ENCODE measurements around the gene NRROS. TPM values are rescaled to one million over a fixed set of nuclear protein-coding genes. Genes with fewer than 3 reads are reported as not detected.

The NRROS gene
- total RNA-seq, 1 donor from 2014 or later = 2.4 TPM

GRCh38 chr3:196643201-196643749 is 3.8 kb downstream of the NRROS start:
- intact Hi-C loops (cut with DNase I) = no loop called here
- ATAC-seq (ENCODE audit: poor library complexity) (no peak), DNase-seq (no peak)

- intact Hi-C loops (cut with DNase I) = no loop called here
Observed at GRCh38 chr3:196643761-196644160, 4.3 kb downstream of the NRROS start.

GRCh38 chr3:196645096-196645495 is 5.6 kb downstream of the NRROS start:
- ATAC-seq (ENCODE audit: poor library complexity) (no peak), DNase-seq (no peak)
- intact Hi-C loops (cut with DNase I) = no loop called here

More at GRCh38 chr3:196643761-196644160, 4.3 kb downstream of the NRROS start:
- DNase-seq (no peak), ATAC-seq (ENCODE audit: poor library complexity) (no peak)

- no peak for DNase-seq
- intact Hi-C loops (cut with DNase I) = no loop called here
- ATAC-seq (ENCODE audit: poor library complexity) = no peak
Observed at GRCh38 chr3:196645897-196646665, 6.6 kb downstream of the NRROS start.

- ATAC-seq (ENCODE audit: poor library complexity) (no peak), DNase-seq (no peak)
- intact Hi-C loops (cut with DNase I) = no loop called here
Observed at GRCh38 chr3:196646666-196647216, 7.2 kb downstream of the NRROS start.

- DNase-seq = peak; percentile 64
Observed at GRCh38 chr3:196650740-196651311, 11.3 kb downstream of the NRROS start.

GRCh38 chr3:196651819-196652218 is 12.3 kb downstream of the NRROS start:
- intact Hi-C loops (cut with DNase I) = no loop called here
- DNase-seq (no peak), ATAC-seq (ENCODE audit: poor library complexity) (no peak)

More at GRCh38 chr3:196650740-196651311, 11.3 kb downstream of the NRROS start:
- ATAC-seq (ENCODE audit: poor library complexity) = peak; percentile 92
- intact Hi-C loops (cut with DNase I) = no loop called here

- intact Hi-C loops (cut with DNase I) = no loop called here
- no peak for ATAC-seq (ENCODE audit: poor library complexity)
- no peak for DNase-seq
Observed at GRCh38 chr3:196652961-196653795, 13.7 kb downstream of the NRROS start.

GRCh38 chr3:196654006-196654734 is 14.7 kb downstream of the NRROS start:
- intact Hi-C loops (cut with DNase I) = no loop called here
- DNase-seq (no peak), ATAC-seq (ENCODE audit: poor library complexity) (no peak)

GRCh38 chr3:196654735-196655090 is 15.2 kb downstream of the NRROS start:
- DNase-seq (no peak), ATAC-seq (ENCODE audit: poor library complexity) (no peak)
- intact Hi-C loops (cut with DNase I) = no loop called here

- DNase-seq (no peak), ATAC-seq (ENCODE audit: poor library complexity) (no peak)
- intact Hi-C loops (cut with DNase I) = no loop called here
Observed at GRCh38 chr3:196655496-196655895, 16.0 kb downstream of the NRROS start.

- DNase-seq = no peak
Observed at GRCh38 chr3:196656213-196656612, 16.7 kb downstream of the NRROS start.

GRCh38 chr3:196659901-196660351 is 20.4 kb downstream of the NRROS start:
- no peak for ATAC-seq (ENCODE audit: poor library complexity)
- no peak for DNase-seq
- intact Hi-C loops (cut with DNase I) = no loop called here

More at GRCh38 chr3:196656213-196656612, 16.7 kb downstream of the NRROS start:
- intact Hi-C loops (cut with DNase I) = no loop called here
- ATAC-seq (ENCODE audit: poor library complexity) = no peak

GRCh38 chr3:196660381-196661166 is 21.1 kb downstream of the NRROS start:
- intact Hi-C loops (cut with DNase I) = no loop called here
- ATAC-seq (ENCODE audit: poor library complexity) (no peak), DNase-seq (no peak)

- ATAC-seq (ENCODE audit: poor library complexity) = no peak
- intact Hi-C loops (cut with DNase I) = no loop called here
- DNase-seq = no peak
Observed at GRCh38 chr3:196661400-196661799, 21.9 kb downstream of the NRROS start.

GRCh38 chr3:196662033-196662432 is 22.5 kb downstream of the NRROS start:
- DNase-seq (no peak), ATAC-seq (ENCODE audit: poor library complexity) (no peak)
- intact Hi-C loops (cut with DNase I) = no loop called here

- intact Hi-C loops (cut with DNase I) = no loop called here
- DNase-seq = no peak
- no peak for ATAC-seq (ENCODE audit: poor library complexity)
Observed at GRCh38 chr3:196662711-196663571, 23.4 kb downstream of the NRROS start.
